Subcutaneous adipose tissue (tissue), 4 donors: ENCODE data around the gene NFIC. TPM values are rescaled to one million over a fixed set of nuclear protein-coding genes. Genes with fewer than 3 reads are reported as not detected.

ENCODE experiments used
- total RNA-seq, 4 donors: library from RNA; depleted of rRNA; stranded (reverse); fragments of >200 nt; gene quantifications; one replicate each; pipeline ENCODE4 v1.1.0, GENCODE V29; 2016
- TF ChIP-seq, protein P1 (sequence below): fragments of 450-650 bp; IDR thresholded peaks from one replicate; pipeline ENCODE4 v1.5.1; 2016; ENCODE audit warnings: low read depth, mild to moderate bottlenecking, control low read depth, antibody characterized with exemption, moderate library complexity

NFIC gene
- total RNA-seq, 4 donors from 2014 or later: 45.2 to 191 (median 76.8) TPM

DNA sequence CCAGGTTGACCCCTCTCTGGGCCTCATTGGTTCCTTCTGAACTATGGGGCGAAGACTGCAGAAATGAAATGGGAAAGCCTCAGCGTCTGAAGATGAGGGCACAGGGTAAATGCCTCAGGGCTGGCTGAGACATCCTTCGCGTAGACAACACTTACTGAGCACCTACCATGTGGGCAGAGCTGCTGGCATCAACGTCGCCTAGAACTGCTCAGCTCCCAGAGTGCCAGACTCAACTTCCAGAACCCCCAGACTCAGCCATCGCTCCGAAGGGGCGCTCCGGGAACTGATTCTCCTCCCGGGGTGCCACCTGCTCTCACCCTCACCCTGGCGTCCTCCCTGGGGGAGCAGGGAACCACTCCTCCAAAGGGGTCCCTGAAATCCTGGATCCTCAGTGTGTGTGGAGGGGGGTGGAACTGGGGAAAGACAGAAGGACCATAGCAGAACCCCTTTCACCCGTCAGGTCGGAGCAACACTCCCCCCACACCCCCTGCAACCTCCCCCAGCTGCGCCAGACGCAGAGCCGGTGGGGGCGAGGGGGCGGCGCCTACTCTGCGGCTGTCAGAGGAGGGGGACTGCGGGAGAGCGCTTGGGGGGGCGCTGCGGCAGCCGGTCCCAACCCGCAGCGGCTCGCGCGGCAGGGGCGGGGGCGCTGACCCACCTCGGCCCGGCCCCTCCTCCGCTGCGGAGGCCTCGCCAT lies 8.2 kb upstream of the NFIC start:
- TF ChIP-seq, protein P1, sequence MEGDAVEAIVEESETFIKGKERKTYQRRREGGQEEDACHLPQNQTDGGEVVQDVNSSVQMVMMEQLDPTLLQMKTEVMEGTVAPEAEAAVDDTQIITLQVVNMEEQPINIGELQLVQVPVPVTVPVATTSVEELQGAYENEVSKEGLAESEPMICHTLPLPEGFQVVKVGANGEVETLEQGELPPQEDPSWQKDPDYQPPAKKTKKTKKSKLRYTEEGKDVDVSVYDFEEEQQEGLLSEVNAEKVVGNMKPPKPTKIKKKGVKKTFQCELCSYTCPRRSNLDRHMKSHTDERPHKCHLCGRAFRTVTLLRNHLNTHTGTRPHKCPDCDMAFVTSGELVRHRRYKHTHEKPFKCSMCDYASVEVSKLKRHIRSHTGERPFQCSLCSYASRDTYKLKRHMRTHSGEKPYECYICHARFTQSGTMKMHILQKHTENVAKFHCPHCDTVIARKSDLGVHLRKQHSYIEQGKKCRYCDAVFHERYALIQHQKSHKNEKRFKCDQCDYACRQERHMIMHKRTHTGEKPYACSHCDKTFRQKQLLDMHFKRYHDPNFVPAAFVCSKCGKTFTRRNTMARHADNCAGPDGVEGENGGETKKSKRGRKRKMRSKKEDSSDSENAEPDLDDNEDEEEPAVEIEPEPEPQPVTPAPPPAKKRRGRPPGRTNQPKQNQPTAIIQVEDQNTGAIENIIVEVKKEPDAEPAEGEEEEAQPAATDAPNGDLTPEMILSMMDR: no peak

DNA sequence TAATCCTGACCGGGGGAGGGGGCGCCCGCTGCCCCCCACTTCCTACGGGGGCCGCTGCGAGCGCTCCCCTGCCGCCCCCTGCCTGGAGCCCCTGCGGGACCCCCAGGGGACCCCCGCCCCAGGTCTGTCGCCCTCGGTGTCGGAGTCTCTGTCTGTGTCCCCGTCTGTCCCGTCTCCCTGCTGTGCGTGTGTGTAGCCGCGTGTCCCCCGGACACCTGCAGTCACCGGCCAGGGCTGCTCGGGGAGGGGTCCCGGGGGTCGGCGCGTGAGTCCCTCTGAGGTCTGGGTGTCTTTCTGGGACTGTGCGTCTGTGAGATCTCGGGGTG lies 7.7 kb upstream of the NFIC start:
- TF ChIP-seq, protein P1: no peak

DNA sequence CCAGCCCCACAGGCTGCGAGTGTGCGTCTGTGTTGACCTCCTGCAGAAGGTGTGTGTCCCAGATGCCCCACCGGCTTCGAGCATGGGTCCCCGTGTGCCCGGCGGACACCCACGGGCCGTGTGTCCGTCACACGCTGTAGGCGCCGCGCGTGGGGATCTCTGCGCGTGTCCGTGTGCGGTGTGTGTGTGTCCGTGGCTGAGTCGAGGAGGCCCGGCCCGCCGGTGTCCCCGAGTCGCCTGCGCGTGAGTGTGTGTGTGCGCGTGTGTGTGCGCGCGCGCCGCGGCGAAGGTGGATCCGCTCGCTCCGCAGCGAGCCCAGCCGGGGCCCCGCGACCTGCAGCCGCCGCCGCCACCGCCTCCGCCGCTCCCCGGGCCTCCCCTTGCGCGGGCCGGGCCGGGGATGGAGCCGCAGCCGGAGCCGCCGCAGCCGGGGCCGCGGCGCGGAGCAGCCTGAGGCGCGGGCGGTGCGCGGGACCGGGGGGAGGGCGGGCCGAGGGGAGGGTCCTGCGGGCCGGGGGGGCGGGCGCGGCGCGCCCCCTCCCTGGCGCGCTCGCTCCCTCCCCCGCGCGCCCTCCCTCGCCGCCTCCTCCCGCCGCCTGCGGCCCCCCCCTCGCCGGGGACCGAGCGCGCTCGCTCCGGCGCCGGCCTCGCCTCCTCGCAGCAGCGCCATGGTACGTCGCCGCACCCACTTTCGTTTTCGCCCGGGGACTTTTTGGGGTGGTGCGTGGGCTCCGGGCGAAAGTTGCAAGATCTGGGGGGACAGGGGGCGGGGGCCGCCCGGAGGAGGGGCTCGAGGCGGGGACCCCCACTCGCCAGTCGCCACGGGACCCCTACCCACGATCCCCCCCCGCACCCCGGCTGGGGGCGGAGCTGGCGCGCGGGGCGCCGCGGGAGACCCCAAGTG lies 7.1 kb upstream of the NFIC start:
- TF ChIP-seq, protein P1: no peak

DNA sequence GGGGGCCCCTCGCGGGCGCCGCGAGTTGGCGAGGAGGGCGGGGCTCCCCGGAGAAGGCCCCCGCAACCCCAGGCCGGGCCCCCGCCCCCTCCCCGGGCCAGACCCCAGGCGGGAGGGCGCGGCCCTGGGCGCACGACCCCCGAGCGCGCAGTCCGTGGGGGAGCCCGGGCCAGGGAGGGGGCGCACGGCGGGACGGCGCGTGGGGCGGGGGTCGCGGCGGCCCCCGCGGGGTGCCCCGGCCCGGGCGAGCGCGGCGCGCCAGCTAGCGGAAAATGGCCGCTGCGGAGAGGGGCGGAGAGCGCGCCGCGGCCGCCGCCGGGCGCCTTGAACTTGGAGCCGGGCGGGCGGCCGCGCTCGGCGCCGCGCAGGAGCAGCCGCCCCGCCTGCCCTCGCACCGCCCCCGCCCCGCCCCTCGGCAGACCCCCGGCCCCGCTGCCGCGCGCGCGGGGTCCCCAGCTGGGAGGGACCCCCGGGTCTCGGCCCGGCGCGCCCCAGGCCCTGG lies 6.4 kb upstream of the NFIC start:
- TF ChIP-seq, protein P1: no peak

DNA sequence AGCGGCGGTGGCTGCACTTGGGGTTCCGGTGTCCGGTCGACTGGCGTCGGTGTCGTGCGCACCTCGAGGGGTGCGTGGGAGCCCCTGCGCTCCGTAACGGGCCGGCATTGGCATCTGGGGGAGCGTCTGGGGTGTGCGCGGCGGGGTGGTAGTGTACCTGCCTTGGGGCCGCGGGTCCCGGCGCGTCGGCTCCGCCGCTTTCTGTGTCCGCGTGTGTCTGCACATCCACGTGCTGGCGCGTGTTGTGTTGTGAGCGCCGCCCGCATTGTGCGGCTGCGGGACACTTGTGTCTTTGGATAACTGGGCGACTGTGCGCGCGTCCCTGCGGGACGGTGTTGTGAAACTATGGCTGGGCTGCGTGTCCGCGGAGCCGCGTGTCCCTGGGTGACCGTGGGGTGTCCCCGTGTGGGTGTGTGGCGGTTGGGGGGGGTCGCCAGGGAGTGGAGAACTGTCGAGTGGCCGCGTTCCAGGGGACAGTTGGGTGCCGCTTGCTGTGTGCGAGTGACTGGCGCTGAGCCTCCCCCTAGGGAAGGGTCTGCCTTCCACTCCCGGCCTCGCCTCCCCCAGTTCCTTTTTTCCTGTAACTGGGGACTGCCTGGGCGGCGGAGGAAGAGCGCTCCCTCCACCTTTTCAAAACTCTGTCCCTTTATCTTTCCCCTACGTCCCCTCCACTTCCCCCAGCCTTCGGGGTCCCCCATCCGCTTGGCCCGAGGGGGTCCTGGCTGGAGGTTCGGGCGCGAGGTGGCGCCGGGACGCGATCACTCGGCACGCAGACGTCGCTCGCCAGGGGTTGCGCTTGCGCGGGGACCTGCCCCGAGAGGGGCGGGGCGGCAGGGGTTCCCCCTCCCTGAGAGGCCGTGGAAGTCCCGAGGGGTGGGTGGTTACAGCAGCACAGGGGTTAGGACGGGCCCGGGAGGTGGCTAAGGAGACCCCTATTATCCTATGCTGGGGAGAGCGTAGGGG lies 5.7 kb upstream of the NFIC start:
- TF ChIP-seq, protein P1: no peak

DNA sequence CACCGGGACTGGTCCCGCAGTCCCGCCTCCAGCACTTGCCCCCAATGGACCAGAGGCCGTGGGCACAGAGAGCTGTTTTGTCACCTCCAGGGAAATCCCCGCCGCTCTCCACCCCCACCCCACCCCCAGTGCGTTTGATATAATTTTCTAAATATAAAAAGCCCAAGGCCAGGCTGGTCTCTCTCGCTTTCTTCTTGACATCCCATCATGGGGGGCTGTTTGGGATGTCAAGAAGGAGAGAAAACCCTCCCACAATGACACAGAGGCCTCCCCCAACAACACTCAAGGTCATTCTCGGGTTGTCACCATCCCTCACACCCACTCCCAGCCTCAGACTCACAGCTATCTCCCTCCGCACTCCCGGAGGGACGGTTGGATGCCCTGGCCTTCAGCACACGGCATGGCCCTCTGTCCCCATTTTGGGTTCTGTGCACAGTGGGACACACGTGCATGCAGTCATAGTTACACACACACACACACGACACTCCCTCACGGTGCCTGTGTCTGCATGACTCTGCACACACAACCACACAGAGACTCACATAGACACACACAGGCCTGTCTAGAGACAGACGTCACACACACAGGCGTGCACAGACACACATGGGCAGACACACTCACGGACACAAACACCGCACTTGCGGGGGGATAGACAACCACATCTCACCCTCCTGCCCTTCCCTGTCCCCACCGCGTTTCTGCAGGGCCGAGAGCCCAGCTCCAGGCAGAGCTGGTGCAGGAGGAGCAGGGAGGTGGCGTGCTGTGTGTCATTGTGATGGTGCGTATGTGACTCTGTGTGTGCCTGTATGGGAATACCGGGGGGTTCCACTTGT lies 4.8 kb upstream of the NFIC start:
- TF ChIP-seq, protein P1: no peak
